Endothelial cell of umbilical vein (primary cell): Measurements from ENCODE around the gene BLID.

Experiments used
- EZH2 ChIP-seq: IDR thresholded peaks from 2 replicates; pipeline ENCODE4 v1.6.1; 2012; ENCODE audit warnings: borderline replicate concordance, low read depth, mild to moderate bottlenecking, moderate library complexity, low read length, inconsistent platforms; ENCODE audit not compliant: severe bottlenecking
- FOS ChIP-seq: IDR thresholded peaks from 2 replicates; pipeline ENCODE4 v1.6.1; 2011; ENCODE audit warnings: mild to moderate bottlenecking, low read length, moderate library complexity, borderline replicate concordance; ENCODE audit not compliant: insufficient read depth
- GATA2 ChIP-seq: IDR thresholded peaks from 2 replicates; pipeline ENCODE4 v1.7.0; 2011; ENCODE audit warnings: low read depth, mild to moderate bottlenecking, moderate library complexity, mixed read lengths, low read length; ENCODE audit not compliant: insufficient read length, insufficient read depth
- JUN ChIP-seq: IDR thresholded peaks from 2 replicates; pipeline ENCODE4 v1.6.1; 2011; ENCODE audit warnings: borderline replicate concordance, low read depth; ENCODE audit not compliant: insufficient read length, insufficient read depth
- MYC ChIP-seq: IDR thresholded peaks from one replicate; pipeline ENCODE4 v1.6.1; 2011; ENCODE audit warnings: mild to moderate bottlenecking, low read depth, low read length
- POLR2A ChIP-seq: IDR thresholded peaks from 2 replicates; pipeline ENCODE4 v1.6.1; 2012; ENCODE audit warnings: low read depth, mild to moderate bottlenecking, control low read depth, low read length
- POLR2AphosphoS5 ChIP-seq: IDR thresholded peaks from 2 replicates; pipeline ENCODE4 v1.6.1; 2012; ENCODE audit warnings: low read depth, mild to moderate bottlenecking, control low read depth, low read length, moderate library complexity; ENCODE audit not compliant: insufficient read depth
- TF ChIP-seq, protein P1 (sequence below), 2 donors: IDR thresholded peaks; 1 replicate in 1 of 2; 2 replicates in 1 of 2; pipeline ENCODE4 v1.5.1; 2011; ENCODE audit warnings: low read length in 2 of 2, mild to moderate bottlenecking in 2 of 2, moderate library complexity in 2 of 2, control low read depth in 1 of 2, inconsistent platforms in 1 of 2, low read depth in 1 of 2; ENCODE audit not compliant: insufficient read depth in 1 of 2; ENCODE audit errors: extremely low read depth in 1 of 2
- TF ChIP-seq, protein P2 (sequence below): IDR thresholded peaks from 2 replicates; pipeline ENCODE4 v1.6.1; 2011; ENCODE audit not compliant: insufficient read depth, insufficient read length

DNA sequence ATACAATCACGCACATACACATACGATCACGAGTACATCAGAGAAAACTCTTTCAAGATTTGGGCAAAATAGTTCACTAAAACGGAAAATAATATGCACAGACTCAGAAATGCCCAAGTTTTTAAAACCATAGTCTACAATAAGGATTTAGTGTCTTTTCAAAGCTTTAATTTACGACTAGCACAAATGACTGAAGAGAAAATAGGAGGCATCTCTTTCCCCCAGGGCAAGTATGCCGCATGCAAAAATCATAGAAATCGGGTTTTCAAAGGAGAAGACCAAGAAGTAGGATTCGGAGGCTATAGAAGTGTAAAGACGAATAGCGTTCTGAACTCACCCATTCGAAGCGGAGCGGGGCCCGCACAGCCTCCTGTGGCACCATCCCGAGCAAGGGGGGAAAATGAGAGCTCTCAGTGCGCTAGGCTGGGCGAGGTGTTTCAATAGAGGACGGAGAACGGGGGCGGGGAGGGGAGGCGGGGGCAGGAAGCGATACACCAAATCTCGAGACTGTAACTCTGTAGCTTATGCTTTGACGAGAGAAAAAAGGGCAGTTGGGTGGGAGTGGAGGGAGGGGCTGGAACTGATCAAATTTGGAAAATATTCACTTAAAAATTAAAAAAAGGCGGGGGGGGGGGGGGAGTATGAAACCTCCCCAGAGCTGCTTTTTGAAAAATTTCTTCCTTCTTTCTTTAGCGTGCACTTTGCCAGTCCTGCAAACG, 15.8 kb downstream of the BLID start:
- TF ChIP-seq JUN (no peak), POLR2AphosphoS5 (peak; percentile 38), MYC (no peak), POLR2A (peak; percentile 58), EZH2 (no peak), FOS (no peak), GATA2 (no peak)
- TF ChIP-seq, protein P1, sequence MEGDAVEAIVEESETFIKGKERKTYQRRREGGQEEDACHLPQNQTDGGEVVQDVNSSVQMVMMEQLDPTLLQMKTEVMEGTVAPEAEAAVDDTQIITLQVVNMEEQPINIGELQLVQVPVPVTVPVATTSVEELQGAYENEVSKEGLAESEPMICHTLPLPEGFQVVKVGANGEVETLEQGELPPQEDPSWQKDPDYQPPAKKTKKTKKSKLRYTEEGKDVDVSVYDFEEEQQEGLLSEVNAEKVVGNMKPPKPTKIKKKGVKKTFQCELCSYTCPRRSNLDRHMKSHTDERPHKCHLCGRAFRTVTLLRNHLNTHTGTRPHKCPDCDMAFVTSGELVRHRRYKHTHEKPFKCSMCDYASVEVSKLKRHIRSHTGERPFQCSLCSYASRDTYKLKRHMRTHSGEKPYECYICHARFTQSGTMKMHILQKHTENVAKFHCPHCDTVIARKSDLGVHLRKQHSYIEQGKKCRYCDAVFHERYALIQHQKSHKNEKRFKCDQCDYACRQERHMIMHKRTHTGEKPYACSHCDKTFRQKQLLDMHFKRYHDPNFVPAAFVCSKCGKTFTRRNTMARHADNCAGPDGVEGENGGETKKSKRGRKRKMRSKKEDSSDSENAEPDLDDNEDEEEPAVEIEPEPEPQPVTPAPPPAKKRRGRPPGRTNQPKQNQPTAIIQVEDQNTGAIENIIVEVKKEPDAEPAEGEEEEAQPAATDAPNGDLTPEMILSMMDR (IDR thresholded peaks at IDR 0.05; ENCODE audit: extremely low read depth in 1 of 2, insufficient read depth in 1 of 2, low read depth in 1 of 2, low read length in 2 of 2) = no peak
- TF ChIP-seq, protein P2, sequence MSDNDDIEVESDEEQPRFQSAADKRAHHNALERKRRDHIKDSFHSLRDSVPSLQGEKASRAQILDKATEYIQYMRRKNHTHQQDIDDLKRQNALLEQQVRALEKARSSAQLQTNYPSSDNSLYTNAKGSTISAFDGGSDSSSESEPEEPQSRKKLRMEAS = no peak
